Measurements from ENCODE around the gene COL28A1.

- no peak for TF ChIP-seq CTCF (IDR thresholded peaks at IDR 0.05)
- no peak for TF ChIP-seq EP300 (IDR thresholded peaks at IDR 0.05)
- no peak for TF ChIP-seq POLR2A (IDR thresholded peaks at IDR 0.05)
- no peak for TF ChIP-seq POLR2AphosphoS5 (IDR thresholded peaks at IDR 0.05)
These were observed 42.2 kb upstream of the COL28A1 start for GRCh38 chr7:7577888-7578287.
